ENCODE measurements around the gene LDB1. TPM values are rescaled to one million over a fixed set of nuclear protein-coding genes. Genes with fewer than 3 reads are reported as not detected.

LDB1 gene
- total and polyA plus RNA-seq, 4 donors, result 28.6 to 81.6 (median 39.3) TPM

- H3K4me1 ChIP-seq (ENCODE audit: control insufficient read depth in 5 of 5, insufficient read depth in 5 of 5, low read length in 5 of 5), result peaks cover 0 to 48% (median 30%) of the 10 kb centered on the region in 5 donors
- 2 to 4% methylated on average over 15 of the region's 15 CpGs for WGBS, 2 donors
Observed at GRCh38 chr10:102120991-102121738, 997 bp upstream of the LDB1 start.

GRCh38 chr10:102119417-102120141, 589 bp downstream of the LDB1 start:
- Histone ChIP-seq H3K36me3 (ENCODE audit: control insufficient read depth in 4 of 4, insufficient read depth in 4 of 4, low read length in 4 of 4) (no peaks in the 10 kb centered on the region), H3K9ac (ENCODE audit: insufficient read depth in 1 of 2, low read length in 2 of 2) (peak overlapping the region; percentile 57 to 74), H3K4me3 (peak overlapping the region; percentile 84), H3K9me3 (ENCODE audit: control insufficient read depth in 4 of 4, insufficient read depth in 3 of 4, low read length in 3 of 4) (no peaks in the 10 kb centered on the region), H3K27me3 (ENCODE audit: control insufficient read depth in 3 of 3, insufficient read depth in 3 of 3, low read length in 2 of 3) (no peaks in the 10 kb centered on the region), H3K27ac (ENCODE audit: low read depth in 1 of 2, low read length in 1 of 2) (peak overlapping the region; percentile 97 to 99), H3K4me1 (ENCODE audit: control insufficient read depth in 5 of 5, insufficient read depth in 5 of 5, low read length in 5 of 5) (peaks cover 0 to 60% (median 37%) of the 10 kb centered on the region in 5 donors)
- 0 to 1% methylated on average over 21 to 22 of the region's 22 CpGs for WGBS, 2 donors
- DNase-seq (peak; percentile 74 to 85 (median 83)), ATAC-seq (ENCODE audit: insufficient read depth, low FRiP score) (peak; percentile 6)
- TF ChIP-seq CTCF (IDR thresholded peaks at IDR 0.05; ENCODE audit: control extremely low read depth, extremely low read depth), result no peak

More at GRCh38 chr10:102120991-102121738, 997 bp upstream of the LDB1 start:
- Histone ChIP-seq H3K27me3 (ENCODE audit: control insufficient read depth in 3 of 3, insufficient read depth in 3 of 3, low read length in 2 of 3) (no peaks in the 10 kb centered on the region), H3K9ac (ENCODE audit: insufficient read depth in 1 of 2, low read length in 2 of 2) (peak overlapping the region; percentile 63 to 86), H3K9me3 (ENCODE audit: control insufficient read depth in 4 of 4, insufficient read depth in 3 of 4, low read length in 3 of 4) (no peaks in the 10 kb centered on the region), H3K27ac (ENCODE audit: low read depth in 1 of 2, low read length in 1 of 2) (peak overlapping the region; percentile 97 to 99), H3K4me3 (peak overlapping the region; percentile 84), H3K36me3 (ENCODE audit: control insufficient read depth in 4 of 4, insufficient read depth in 4 of 4, low read length in 4 of 4) (no peaks in the 10 kb centered on the region)
- TF ChIP-seq CTCF (IDR thresholded peaks at IDR 0.05; ENCODE audit: control extremely low read depth, extremely low read depth), result no peak
- DNase-seq, result peak; percentile 94 to 99 (median 98)
- no peak for ATAC-seq (ENCODE audit: insufficient read depth, low FRiP score)

- DNase-seq (peak; percentile 41 to 57 (median 43)), ATAC-seq (ENCODE audit: insufficient read depth, low FRiP score) (no peak)
- no peak for TF ChIP-seq CTCF (IDR thresholded peaks at IDR 0.05; ENCODE audit: control extremely low read depth, extremely low read depth)
- WGBS, 2 donors, result 4 to 5% methylated on average over 6 of the region's 6 CpGs
- H3K9me3 ChIP-seq (ENCODE audit: control insufficient read depth in 4 of 4, insufficient read depth in 3 of 4, low read length in 3 of 4), result no peaks in the 10 kb centered on the region
- H3K27ac ChIP-seq (ENCODE audit: low read depth in 1 of 2, low read length in 1 of 2), result peak overlapping the region in 1 of 2 donors; percentile 99
- H3K4me3 ChIP-seq, result no peak overlapping the region
- peaks cover 0 to 62% (median 39%) of the 10 kb centered on the region in 5 donors for H3K4me1 ChIP-seq (ENCODE audit: control insufficient read depth in 5 of 5, insufficient read depth in 5 of 5, low read length in 5 of 5)
- no peaks in the 10 kb centered on the region for H3K27me3 ChIP-seq (ENCODE audit: control insufficient read depth in 3 of 3, insufficient read depth in 3 of 3, low read length in 2 of 3)
- H3K9ac ChIP-seq (ENCODE audit: insufficient read depth in 1 of 2, low read length in 2 of 2), result peak overlapping the region in 1 of 2 donors; percentile 74
- H3K36me3 ChIP-seq (ENCODE audit: control insufficient read depth in 4 of 4, insufficient read depth in 4 of 4, low read length in 4 of 4), result peaks cover 0 to 2% (median 0%) of the 10 kb centered on the region in 4 donors
Observed at GRCh38 chr10:102118867-102119266, 1.3 kb downstream of the LDB1 start.

Measured in lung (tissue), 12 donors.